Measurements from ENCODE around the gene HPN.

Gene HPN

GRCh38 chr19:35066691-35067563 is 25.4 kb downstream of the HPN start (continued):
- TF ChIP-seq, protein P1, sequence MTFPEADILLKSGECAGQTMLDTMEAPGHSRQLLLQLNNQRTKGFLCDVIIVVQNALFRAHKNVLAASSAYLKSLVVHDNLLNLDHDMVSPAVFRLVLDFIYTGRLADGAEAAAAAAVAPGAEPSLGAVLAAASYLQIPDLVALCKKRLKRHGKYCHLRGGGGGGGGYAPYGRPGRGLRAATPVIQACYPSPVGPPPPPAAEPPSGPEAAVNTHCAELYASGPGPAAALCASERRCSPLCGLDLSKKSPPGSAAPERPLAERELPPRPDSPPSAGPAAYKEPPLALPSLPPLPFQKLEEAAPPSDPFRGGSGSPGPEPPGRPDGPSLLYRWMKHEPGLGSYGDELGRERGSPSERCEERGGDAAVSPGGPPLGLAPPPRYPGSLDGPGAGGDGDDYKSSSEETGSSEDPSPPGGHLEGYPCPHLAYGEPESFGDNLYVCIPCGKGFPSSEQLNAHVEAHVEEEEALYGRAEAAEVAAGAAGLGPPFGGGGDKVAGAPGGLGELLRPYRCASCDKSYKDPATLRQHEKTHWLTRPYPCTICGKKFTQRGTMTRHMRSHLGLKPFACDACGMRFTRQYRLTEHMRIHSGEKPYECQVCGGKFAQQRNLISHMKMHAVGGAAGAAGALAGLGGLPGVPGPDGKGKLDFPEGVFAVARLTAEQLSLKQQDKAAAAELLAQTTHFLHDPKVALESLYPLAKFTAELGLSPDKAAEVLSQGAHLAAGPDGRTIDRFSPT (tag by site-specific recombination; IDR thresholded peaks at IDR 0.05): no peak
- TF ChIP-seq KLF10 (tag by site-specific recombination; IDR thresholded peaks at IDR 0.05) (no peak; the same call in 1 of the 2 replicates), ZBTB26 (tag by site-specific recombination; optimal IDR thresholded peaks at IDR 0.05) (no peak), ZNF341 (tag by site-specific recombination; IDR thresholded peaks at IDR 0.05; ENCODE audit: low read depth) (no peak; the same call in 1 of the 2 replicates), ZNF624 (tag by site-specific recombination; IDR thresholded peaks at IDR 0.05) (no peak), ZNF473 (tag by site-specific recombination; IDR thresholded peaks at IDR 0.05) (no peak), ZNF23 (tag by site-specific recombination; IDR thresholded peaks at IDR 0.05; ENCODE audit: borderline replicate concordance) (no peak), ZNF112 (tag by site-specific recombination; IDR thresholded peaks at IDR 0.05) (no peak), ZNF140 (tag by site-specific recombination; IDR thresholded peaks at IDR 0.05) (no peak), ZNF324 (tag by site-specific recombination; IDR thresholded peaks at IDR 0.05) (peak; percentile 38; the same call in 1 of the 2 replicates), ELK4 (IDR thresholded peaks at IDR 0.05; ENCODE audit: borderline replicate concordance, low read depth, low read length) (no peak), ZNF785 (tag by site-specific recombination; IDR thresholded peaks at IDR 0.05) (0 out of 2 replicates have a peak, but pooled peaks have one; percentile 10), PRDM6 (tag by site-specific recombination; IDR thresholded peaks at IDR 0.05) (no peak), TRIM28 (IDR thresholded peaks at IDR 0.05; ENCODE audit: borderline replicate concordance, low read length) (no peak), PRDM4 (tag by site-specific recombination; IDR thresholded peaks at IDR 0.05) (no peak), RBAK (tag by site-specific recombination; IDR thresholded peaks at IDR 0.05) (no peak), ZNF654 (tag by site-specific recombination; IDR thresholded peaks at IDR 0.05; ENCODE audit: low read depth) (peak; percentile 98), YY2 (tag by site-specific recombination; IDR thresholded peaks at IDR 0.05) (no peak), ZNF830 (tag by site-specific recombination; IDR thresholded peaks at IDR 0.05; ENCODE audit: low read depth) (no peak), ZNF37A (tag by site-specific recombination; IDR thresholded peaks at IDR 0.05) (no peak), ZNF302 (tag by site-specific recombination; IDR thresholded peaks at IDR 0.05; ENCODE audit: low read depth) (no peak), ZNF610 (tag by site-specific recombination; IDR thresholded peaks at IDR 0.05; ENCODE audit: borderline replicate concordance) (no peak), MYNN (tag by site-specific recombination; IDR thresholded peaks at IDR 0.05; ENCODE audit: borderline replicate concordance) (no peak), ZNF837 (tag by site-specific recombination; IDR thresholded peaks at IDR 0.05) (no peak), ZNF560 (tag by site-specific recombination; IDR thresholded peaks at IDR 0.05; ENCODE audit: borderline replicate concordance) (no peak), ZNF501 (tag by site-specific recombination; IDR thresholded peaks at IDR 0.05) (no peak; the same call in 1 of the 2 replicates), ZNF132 (tag by site-specific recombination; IDR thresholded peaks at IDR 0.05; ENCODE audit: borderline replicate concordance) (no peak), ZNF394 (tag by site-specific recombination; IDR thresholded peaks at IDR 0.05; ENCODE audit: borderline replicate concordance) (peak; percentile 44; the same call in 1 of the 2 replicates), OVOL3 (tag by site-specific recombination; IDR thresholded peaks at IDR 0.05) (no peak)
- TF ChIP-seq, protein P2, sequence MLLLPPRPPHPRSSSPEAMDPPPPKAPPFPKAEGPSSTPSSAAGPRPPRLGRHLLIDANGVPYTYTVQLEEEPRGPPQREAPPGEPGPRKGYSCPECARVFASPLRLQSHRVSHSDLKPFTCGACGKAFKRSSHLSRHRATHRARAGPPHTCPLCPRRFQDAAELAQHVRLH (tag by site-specific recombination; IDR thresholded peaks at IDR 0.05): no peak; the same call in 1 of the 2 replicates
